Stimulated activated CD8-positive, alpha-beta memory T cell treated with anti-CD3 and anti-CD28 coated beads, Interleukin-2, amount 100 ng/mL, for 1 hour (primary cell): Measurements from ENCODE around the gene SLC51B.
"Not testable (repeated sequence)": the region's sequence is repeated elsewhere in the genome, so short reads cannot be mapped to it uniquely, and the experiment has no call there.

Source experiments
- DNase-seq, 2 donors: peaks; one replicate each; pipeline ENCODE4 v3.0.0-alpha.2; 2020; ENCODE audit warnings: low read depth in 2 of 2

The SLC51B gene

DNA sequence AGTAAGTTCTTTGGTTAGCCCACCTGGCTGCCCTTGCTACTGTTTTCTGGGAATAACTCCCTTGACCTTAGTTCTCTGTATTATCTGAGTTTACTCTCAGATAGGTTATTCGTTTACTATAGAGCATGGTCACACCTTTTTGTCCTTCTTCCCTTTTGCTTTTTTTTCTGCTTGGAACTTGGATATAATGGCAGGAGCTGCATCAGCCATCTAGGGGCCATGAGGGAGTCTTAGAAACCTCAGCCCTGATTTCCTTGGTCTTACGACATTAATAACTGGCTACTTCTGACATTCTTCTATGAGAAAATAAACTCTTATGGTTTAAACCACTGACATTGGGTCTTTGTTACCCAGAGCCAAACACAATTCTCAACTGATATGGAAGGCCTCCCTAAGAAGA, 3.4 kb upstream of the SLC51B start:
- no peak for DNase-seq

DNA sequence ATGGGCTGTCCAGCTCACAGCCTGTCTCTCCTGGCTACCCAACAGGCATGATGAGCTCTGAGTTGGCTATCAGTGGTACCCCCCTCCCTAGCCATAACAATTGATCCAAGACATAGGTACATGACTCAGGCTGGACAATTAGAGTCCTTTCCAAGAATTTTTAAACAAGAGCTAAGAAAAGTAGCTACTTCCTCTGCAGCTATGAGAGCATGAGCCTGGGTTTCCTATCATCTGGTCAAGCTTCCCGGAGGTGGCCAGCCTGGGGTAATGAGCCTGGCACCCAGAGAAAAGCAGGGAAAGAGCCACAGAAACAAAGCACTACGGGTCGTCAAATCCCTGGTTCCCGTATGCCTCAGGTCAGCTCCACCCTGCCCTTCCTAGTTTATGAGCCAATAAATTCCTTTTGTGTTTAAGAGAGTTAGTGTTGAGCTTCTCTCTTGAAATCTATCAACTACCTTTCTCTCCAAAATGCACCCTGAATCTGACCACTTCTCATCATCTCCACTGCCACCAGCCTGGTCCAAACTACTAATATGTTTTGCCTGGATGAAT, 2.3 kb upstream of the SLC51B start:
- no peak for DNase-seq

DNA sequence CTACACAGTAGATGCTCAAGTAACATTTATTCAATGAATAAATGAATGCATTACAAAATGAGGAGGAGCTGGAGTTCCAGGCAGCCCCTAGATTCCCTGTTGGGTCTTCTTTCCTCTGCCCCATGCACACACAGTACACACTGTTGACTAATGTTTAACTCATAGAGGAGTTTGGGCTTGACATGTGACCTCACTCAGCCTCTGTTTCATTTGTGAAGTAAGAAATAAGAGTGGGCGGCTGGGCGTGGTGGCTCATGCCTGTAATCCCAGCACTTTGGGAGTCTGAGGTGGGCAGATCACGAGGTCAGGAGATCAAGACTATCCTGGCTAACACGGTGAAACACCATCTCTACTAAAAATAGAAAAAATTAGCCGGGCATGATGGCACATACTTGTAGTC, 969 bp upstream of the SLC51B start:
- DNase-seq, result not testable (repeated sequence)

DNA sequence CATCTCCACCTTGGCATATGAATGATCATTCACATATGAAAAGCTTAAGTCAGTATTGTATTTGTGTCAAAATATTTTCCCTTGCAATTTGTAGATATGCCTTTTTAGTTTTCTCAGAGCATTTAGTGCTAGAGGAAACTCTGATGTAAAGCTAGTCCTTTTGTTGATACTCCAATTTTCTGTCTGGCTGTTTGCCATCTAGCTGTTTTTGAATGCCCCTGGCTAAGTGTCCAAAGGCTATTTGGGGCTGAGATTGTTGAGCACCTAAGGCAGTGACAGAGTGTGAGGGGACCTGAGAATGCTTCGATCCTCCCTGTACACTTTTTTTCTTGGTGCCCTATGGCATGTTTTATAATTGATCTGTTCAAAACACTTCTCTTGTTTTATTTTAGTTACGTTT, 3.1 kb downstream of the SLC51B start:
- DNase-seq, result no peak

DNA sequence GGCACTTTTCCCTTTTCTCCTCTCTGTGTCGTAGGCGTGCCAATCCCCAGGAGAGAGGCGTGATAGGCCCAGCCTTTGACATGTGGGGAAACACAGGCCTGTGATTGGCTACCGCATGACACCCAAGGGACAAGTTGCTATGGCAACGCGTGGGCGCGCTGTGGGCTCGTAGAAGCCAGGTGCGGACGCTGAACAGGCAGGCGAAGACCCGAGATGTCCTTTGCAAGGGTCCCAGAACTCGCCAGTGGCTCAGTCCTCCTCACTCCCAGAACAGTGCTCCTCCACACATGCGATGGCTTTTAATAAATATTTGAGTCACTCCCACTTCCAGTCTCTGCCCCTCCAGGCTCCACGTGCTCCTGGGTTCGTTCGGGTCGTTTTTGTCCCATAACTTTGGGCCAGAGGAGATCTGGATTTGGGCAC, 4.2 kb downstream of the SLC51B start:
- DNase-seq, result peak; percentile 64 to 76

DNA sequence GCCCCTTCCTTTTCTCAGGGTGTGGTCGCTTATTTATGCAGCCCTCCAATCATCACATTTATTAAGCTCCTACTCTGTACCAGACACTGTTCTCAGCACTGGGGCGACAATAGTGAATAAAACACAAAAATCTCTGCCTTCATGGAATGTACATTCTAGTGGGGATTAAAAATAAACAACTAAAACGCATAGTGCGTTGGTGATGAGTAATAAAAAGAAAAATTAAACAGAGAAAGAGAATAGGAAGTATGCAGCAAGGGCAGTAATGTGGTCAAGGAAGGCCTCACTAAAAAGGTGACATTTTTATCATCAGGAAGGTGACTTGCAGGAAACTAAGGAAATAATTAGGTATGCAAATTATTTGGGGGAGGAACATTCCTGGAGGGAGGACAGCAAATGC, 5.1 kb downstream of the SLC51B start:
- no peak for DNase-seq

DNA sequence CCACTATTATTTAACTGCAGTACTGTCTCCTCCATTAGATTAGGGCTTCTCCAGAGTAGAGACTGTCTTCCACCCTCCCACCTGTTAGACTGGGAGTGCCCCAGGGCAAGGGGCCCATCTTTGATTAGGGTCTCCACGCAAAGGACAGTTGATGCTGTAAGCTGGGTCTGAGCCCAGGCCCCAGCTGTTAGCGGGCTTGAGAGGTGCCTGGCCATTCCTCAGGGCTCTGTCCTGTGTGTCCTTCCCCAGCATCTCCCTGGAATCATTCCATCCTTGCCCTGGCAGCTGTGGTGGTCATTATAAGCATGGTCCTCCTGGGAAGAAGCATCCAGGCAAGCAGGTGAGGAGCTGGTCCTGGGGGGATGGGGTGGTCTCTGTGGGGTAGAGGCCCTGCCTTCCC, 6.1 kb downstream of the SLC51B start:
- DNase-seq, result no peak

DNA sequence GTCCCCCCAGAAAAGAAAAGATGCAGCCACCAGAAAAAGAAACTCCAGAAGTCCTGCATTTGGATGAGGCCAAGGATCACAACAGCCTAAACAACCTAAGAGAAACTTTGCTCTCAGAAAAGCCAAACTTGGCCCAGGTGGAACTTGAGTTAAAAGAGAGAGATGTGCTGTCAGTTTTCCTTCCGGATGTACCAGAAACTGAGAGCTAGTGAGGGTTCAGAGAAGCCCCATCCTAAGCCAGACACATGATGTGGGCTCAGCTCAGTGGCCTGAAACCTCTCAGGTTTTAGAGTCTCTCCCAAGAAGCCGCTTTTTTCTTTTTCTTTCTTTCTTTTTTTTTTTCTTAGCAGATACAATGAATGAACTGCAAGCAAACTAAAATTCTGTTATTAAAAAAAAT, 7.8 kb downstream of the SLC51B start:
- DNase-seq, result no peak

DNA sequence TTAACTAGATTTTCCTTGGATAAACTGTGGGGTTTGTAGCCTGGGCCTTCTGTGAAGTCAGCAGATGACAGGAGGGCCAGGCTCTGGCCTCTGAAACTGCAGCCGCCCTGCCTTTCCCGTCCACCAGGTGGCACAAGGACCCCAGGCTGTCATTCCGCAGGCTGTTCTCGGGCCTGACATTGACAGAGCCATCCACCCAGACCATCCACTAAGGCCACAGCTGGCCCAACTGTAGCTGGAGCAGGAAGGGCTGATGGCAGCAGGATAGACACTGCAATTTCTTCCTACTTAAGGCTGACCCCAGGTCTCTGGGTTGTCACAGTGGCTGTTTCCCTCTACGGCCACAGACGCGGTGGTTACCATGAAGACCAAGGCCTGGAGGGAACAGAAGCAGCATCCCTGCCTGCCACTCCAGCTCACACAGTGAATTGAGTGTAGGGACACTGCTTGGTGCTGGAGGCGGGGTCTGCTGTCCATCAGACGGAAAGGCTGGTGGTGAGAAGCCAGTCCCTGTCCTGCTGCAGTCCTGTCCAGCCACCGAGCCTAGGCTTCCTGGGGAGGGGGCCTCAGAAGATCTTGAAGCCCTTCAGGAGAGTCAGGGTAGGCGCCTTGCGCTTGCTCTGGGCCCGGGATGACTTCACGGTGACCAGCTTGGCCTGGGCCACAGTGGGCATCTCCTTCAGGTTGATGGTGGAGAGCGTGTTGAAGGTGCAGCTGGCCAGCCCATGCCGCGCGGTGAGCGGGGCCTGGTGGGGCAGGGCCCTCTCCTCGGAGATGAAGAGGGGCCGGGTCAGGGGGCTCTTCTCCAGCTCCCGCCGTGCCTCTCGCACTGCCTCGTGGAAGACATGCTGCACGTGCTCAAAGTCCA, 9.4 kb downstream of the SLC51B start:
- DNase-seq, result peak in 1 of 2 donors; percentile 23

DNA sequence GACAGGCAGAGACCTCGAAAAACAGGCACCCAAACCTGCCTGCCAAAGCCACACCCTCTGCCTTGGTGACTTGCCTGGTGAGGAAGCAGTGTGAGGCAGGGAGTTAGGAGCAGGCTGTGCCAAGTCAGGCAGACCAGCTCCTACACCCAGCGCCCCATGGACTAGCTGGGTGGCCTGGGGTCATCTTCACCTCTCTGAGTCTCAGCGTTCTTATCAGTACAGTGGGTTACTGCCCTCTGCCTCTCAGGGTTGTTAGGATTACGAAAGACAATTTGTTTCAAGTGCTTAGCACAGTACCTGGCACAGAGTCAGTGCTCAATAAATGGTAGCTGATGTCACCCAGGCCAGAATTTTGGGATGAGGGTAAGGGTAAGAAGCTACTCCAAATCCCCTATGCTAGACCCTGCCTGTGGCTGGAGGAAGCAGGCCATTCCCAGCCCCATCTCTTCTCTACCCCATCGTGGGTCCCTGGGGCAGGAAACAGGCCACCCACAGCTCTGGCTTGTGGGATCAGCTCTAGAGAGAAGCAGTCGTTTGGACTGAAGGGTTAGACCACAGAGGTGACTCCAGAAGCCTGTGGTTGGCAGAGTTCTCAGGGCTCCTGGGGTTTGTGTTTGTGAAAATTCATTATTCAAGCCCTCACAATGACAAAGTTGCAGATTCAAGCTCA, 10.1 kb downstream of the SLC51B start:
- DNase-seq, result no peak

DNA sequence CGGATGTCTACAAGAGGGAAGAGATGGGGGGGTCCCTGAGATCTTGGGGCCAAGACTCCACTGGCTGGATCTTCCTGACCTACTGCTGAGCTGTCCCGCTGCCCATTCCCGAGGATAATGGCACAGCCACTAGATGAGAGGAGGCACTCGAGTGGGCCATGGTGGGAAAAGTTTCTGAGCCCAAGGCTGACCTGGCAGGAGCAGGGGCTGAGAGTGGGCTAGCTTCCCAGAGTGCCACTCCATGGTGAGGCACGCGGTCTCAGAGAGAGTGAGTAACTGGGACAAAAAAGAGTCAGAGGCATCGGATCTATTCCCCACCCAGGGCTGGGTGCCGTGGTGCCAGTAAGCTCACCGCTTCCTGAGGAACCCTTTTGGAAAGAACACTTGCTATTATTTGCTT, 10.9 kb downstream of the SLC51B start:
- no peak for DNase-seq

DNA sequence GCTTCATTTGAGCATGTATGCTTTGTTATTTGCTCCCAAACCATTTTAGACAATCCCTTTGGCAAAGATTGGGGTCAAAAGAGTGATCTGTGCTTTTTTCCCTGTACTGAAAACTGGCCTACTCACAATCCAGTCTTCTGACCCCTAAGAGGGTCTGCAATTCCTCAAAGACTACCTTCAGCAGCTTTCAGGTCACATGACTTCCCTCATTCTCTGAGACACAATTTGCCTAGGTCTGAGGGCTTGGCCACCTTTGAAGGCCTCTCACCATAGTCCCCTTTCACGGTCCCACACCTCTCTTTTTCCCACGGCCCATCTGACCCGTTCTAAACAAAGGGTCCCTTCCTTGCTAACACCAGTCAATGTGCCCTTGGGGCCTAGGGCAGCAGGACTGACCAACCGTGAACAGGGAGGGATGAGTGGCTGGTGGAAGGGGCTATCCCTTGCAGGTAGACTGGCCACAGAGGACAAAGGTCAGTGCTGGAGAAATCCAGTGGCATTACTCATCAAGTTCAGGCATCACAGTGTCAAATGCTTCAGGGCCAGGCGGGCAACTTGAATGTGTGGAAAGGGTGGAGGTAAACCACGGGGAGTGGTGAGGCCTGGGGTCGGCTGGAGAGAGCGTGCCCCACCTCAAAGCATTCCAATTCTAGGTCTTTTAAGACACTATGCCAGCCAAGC, 11.8 kb downstream of the SLC51B start:
- DNase-seq, result no peak

DNA sequence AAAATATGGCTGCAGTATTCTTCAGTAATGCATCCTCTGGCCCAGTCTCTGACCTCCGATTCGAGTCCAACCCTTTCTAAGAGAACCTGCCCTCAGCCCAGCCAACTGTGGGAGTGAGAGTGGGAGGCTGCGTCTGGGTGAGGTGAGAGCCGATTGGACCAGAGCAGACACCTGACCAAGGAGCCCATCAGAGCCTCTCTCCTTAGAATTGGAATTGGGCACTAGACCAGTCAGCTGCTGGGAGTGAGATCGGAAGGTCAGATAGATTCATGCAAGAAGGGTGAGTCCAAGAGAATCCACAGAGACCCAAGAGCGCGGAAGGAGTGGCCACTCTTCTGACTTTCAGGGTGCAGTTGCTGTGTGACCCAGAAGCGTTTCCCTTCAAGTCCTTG, 12.4 kb downstream of the SLC51B start:
- no peak for DNase-seq

DNA sequence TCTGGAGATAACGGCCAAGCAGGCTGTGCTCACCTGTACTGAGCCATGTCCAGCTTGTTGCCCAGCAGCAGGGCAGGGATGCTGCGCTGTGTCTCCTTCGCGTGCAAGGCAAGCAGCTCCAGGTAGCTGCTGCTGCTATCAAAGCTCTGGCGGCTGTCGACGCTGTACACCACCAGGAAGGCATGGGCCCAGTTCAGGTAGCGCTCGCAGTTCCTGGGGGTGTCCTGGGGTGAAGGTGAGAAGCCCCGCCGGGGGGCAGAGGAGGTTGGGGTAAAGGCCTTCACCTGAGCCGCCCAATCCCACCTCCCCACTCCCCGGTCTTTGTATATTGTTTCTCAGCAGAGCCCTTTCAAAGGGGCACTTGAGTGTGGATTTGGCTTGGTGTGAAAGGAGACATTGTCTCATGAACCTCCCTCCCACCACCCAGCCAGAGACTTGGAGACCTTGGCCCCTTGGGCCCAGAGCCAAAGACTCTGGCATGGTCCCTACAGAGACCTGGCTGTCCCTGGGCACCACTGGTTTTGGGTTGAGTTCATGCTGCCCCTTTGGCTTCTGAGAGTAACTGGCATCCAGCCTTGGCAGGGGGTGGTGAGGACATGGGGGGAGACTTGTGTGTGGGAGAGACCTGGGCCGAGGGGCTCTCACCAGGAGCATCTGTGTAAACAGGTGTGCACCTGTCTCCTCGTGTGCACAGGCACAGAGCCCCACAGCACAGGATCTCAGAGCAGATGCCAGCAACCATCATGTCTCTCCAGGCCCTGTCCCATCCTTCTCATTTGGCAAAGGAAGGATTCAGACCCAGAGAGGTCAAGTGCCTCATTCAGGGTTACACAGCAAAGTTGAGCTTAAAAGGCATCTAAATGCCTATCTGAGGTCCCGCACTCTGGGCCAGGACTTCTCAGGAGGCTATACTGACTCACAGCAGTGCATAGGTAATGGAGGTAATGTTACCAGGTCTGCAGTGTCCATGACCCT, 13.5 kb downstream of the SLC51B start:
- no peak for DNase-seq

DNA sequence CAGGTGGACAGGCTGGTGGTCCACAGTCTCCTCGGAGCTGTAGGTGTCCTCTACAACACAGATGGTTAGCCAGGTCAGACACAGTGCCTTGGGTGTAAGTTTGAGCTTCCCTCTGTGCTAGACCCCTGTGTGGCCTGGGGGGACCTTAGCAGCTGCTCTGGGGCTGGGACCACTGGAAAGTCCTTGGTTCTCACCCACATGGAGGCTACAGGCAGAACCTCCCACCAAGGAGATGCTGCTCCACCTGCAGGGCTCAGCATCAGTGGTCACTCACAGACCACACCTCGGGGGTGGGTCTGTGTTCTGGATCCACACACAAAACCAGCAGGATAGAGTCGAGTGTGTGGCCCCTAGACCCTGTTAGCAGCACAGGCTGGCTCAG, 14.2 kb downstream of the SLC51B start:
- no peak for DNase-seq

DNA sequence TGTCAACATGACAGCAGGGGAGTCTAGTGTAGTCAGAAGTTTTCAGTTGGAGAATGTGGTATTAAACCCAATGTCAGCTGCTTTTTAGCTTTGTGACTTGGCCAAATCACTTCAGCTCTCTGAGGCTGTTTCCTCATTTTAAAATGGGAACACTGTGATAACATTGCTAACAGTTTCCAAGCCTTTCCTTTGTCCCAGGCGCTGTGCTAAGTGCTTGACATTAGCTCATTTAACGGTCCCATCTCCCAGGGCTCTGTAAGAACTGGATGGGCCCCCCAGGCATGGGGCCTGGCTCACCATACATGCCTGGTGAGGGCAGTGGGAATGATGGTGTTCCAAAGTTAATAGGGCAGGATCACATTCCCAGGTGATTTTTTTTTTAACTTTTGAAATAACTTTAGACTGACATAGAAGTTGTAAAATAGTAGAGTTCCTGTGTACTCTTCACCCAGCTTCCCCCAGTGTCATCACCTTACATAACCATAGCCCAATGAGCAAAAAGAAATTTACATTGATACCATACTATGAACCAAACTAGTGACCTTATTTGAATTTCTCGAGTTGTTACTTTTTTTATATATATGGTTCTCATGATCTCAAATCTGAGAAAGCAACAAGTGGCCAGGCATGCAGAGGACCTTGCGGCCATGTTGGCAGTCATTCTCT, 14.9 kb downstream of the SLC51B start:
- DNase-seq, result no peak

DNA sequence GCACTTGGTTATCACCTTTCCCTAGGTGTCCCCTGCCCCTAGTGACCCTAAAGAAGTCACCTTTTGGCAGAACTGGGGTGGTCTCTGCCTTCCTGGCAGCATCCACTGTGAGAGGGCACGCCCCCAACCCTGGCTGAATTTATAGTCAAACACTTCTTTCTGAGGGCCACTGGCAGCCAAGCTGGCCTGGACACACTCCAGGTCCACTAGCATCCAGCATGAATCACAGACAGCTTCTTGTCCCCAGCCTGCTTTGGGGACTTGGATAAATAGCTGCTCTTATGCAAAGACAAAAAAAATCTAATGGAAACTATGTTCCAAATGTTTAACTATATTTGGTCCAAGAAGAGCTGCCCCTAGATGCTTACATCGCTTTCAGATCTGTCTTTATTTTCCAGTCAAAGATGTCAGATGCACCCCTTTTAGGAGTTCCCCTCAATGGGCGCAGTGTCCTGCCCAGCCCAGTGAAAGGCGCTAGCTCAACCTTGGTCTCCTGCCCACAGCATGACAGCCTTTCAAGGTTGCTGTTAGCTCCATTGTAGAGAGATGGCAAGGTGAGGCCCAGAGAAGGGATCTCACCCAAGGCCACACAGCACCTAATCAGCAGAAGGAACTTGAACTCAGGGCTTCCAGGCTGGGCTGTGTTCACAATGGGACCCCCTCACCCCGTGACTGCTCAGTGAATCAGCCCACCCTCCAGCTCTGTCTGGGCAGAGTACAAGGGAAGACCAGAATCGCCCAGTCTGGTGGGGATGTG, 15.6 kb downstream of the SLC51B start:
- no peak for DNase-seq

DNA sequence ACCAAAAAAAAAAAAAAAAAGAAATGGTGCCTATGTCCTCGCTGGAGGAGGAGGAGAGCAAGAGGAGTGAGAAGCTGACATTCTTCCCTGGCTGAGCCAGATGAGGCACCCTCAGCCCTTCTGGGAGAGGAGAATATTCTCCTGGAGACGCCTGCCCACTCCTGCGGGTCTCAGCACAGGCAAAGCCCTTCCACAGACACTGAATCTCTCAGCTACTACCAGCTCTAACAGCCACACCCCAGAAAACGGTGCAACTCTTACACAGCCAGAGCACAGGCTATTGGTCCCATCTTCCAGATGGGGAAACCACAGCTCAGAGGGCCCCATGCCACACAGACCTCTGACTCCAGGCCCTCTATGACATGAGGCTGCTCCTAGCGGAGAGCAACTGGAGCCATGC, 16.9 kb downstream of the SLC51B start:
- DNase-seq, result no peak

DNA sequence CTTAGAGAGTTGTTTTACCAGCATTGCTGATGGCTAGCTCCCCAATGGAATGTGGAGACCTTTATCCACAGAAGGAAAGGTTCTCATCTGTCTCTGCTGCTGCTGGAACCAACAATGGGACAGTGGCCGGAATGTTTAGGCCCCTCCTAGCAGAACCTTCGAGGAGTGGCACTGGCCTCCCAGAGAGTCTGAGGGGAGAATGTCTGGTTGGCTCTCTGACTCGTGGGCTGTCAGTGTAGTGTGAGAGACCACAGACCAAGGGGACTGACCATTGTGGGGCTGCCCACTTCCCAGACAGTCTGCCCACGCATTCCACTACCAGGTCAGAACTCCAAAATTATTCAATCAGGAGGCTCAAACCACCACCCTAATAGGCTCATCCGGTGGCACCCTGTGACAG, 17.5 kb downstream of the SLC51B start:
- no peak for DNase-seq

DNA sequence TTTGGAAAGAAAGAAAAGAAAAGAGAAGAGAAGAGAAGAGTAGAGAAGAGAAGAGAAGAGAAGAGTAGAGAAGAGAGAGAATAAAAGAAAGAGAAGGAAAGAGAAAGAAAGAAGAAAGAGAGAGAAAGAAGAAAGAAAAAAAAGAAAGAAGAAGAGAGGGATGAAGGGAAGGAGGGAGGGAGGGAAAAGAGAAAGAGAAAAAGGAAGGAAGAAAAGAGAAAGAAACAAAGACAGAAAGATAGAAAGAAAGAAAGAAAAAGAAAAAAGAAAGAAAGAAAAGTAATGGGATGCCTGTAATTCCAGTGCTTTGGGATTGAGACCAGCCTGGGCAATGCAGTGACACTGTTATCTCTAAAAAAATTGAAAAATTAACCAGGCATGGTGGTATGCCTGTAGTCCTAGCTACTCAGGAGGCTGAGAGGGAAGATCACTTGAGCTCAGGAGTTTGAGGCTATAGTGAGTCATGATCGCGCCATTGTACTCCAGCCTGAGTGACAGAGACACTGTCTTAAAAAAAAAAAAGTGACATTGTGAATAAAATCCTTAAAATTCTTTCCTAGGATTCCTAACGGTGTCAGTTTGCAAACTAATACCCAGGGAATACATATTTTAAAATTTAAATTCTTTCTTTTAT, 20.9 kb downstream of the SLC51B start:
- no peak for DNase-seq
